ENCODE measurements around the gene ELAC2. TPM values are rescaled to one million over a fixed set of nuclear protein-coding genes. Genes with fewer than 3 reads are reported as not detected.

ELAC2 gene
- total RNA-seq, 6 experiments from 2014 or later, result 49.8 to 63.8 (median 55.7) TPM

- peaks cover 9% of the 10 kb centered on the region for H3K4me1 Mint-ChIP-seq (ENCODE audit: low read depth)
- no peaks in the 10 kb centered on the region for H3K9me3 Mint-ChIP-seq
- TF ChIP-seq CTCF (IDR thresholded peaks at IDR 0.05), result no peak
- no peak overlapping the region for H3K4me3 Mint-ChIP-seq
- H3K36me3 Mint-ChIP-seq (ENCODE audit: low read depth), result peaks cover 5% of the 10 kb centered on the region; the same call in 1 of the 2 replicates
- no peaks in the 10 kb centered on the region; the same call in 1 of the 2 replicates for H3K27me3 Mint-ChIP-seq (ENCODE audit: insufficient read depth)
- no peak for DNase-seq
- no peak overlapping the region for H3K27ac Mint-ChIP-seq
Observed at GRCh38 chr17:13000561-13000960, 17.3 kb downstream of the ELAC2 start.

- no peak for DNase-seq
- no peak overlapping the region for H3K4me3 Mint-ChIP-seq
- peaks cover 2% of the 10 kb centered on the region; the same call in 1 of the 2 replicates for H3K27me3 Mint-ChIP-seq (ENCODE audit: insufficient read depth)
- peaks cover 1% of the 10 kb centered on the region; the same call in 1 of the 2 replicates for H3K4me1 Mint-ChIP-seq (ENCODE audit: low read depth)
- no peaks in the 10 kb centered on the region for H3K9me3 Mint-ChIP-seq
- no peak overlapping the region for H3K27ac Mint-ChIP-seq
- H3K36me3 Mint-ChIP-seq (ENCODE audit: low read depth), result peaks cover 14% of the 10 kb centered on the region
- no peak for TF ChIP-seq CTCF (IDR thresholded peaks at IDR 0.05)
Observed at GRCh38 chr17:12998874-12999273, 19.0 kb downstream of the ELAC2 start.

GRCh38 chr17:12998461-12998860 is 19.4 kb downstream of the ELAC2 start:
- H3K4me3 Mint-ChIP-seq, result no peak overlapping the region
- no peak for TF ChIP-seq CTCF (IDR thresholded peaks at IDR 0.05)
- peaks cover 14% of the 10 kb centered on the region for H3K36me3 Mint-ChIP-seq (ENCODE audit: low read depth)
- DNase-seq, result no peak
- no peak overlapping the region for H3K27ac Mint-ChIP-seq
- no peaks in the 10 kb centered on the region for H3K9me3 Mint-ChIP-seq
- peaks cover 3% of the 10 kb centered on the region; the same call in 1 of the 2 replicates for H3K27me3 Mint-ChIP-seq (ENCODE audit: insufficient read depth)
- no peaks in the 10 kb centered on the region for H3K4me1 Mint-ChIP-seq (ENCODE audit: low read depth)

- Mint-ChIP-seq H3K36me3 (ENCODE audit: low read depth) (peaks cover 16% of the 10 kb centered on the region), H3K9me3 (no peaks in the 10 kb centered on the region), H3K27ac (no peak overlapping the region), H3K4me3 (no peak overlapping the region), H3K4me1 (ENCODE audit: low read depth) (no peaks in the 10 kb centered on the region), H3K27me3 (ENCODE audit: insufficient read depth) (peaks cover 3% of the 10 kb centered on the region; the same call in 1 of the 2 replicates)
- DNase-seq, result no peak
- TF ChIP-seq CTCF (IDR thresholded peaks at IDR 0.05), result no peak
Observed at GRCh38 chr17:12996941-12997340, 20.9 kb downstream of the ELAC2 start.

GRCh38 chr17:12996357-12996756 is 21.5 kb downstream of the ELAC2 start:
- DNase-seq, result no peak
- Mint-ChIP-seq H3K36me3 (ENCODE audit: low read depth) (peaks cover 22% of the 10 kb centered on the region), H3K4me1 (ENCODE audit: low read depth) (no peaks in the 10 kb centered on the region), H3K27me3 (ENCODE audit: insufficient read depth) (peaks cover 3% of the 10 kb centered on the region; the same call in 1 of the 2 replicates), H3K27ac (no peak overlapping the region), H3K4me3 (no peak overlapping the region), H3K9me3 (no peaks in the 10 kb centered on the region)
- TF ChIP-seq CTCF (IDR thresholded peaks at IDR 0.05), result no peak

GRCh38 chr17:12995896-12996295 is 21.9 kb downstream of the ELAC2 start:
- peaks cover 24% of the 10 kb centered on the region for H3K36me3 Mint-ChIP-seq (ENCODE audit: low read depth)
- no peak overlapping the region for H3K27ac Mint-ChIP-seq
- DNase-seq, result no peak
- no peak for TF ChIP-seq CTCF (IDR thresholded peaks at IDR 0.05)
- H3K27me3 Mint-ChIP-seq (ENCODE audit: insufficient read depth), result peaks cover 3% of the 10 kb centered on the region; the same call in 1 of the 2 replicates
- H3K4me3 Mint-ChIP-seq, result no peak overlapping the region
- H3K9me3 Mint-ChIP-seq, result no peaks in the 10 kb centered on the region
- no peaks in the 10 kb centered on the region for H3K4me1 Mint-ChIP-seq (ENCODE audit: low read depth)
